GM19463 (cell line): Measurements from ENCODE around the gene MTA2.
"Not testable (repeated sequence)": the region's sequence is repeated elsewhere in the genome, so short reads cannot be mapped to it uniquely, and the experiment has no call there.

Experiments
- ATAC-seq: cut with Tn5 transposase; IDR thresholded peaks from one replicate; pipeline ENCODE4 v1.9.1; 2021; ENCODE audit warnings: mild to moderate bottlenecking, moderate library complexity; ENCODE audit not compliant: unreplicated experiment

MTA2 gene

DNA sequence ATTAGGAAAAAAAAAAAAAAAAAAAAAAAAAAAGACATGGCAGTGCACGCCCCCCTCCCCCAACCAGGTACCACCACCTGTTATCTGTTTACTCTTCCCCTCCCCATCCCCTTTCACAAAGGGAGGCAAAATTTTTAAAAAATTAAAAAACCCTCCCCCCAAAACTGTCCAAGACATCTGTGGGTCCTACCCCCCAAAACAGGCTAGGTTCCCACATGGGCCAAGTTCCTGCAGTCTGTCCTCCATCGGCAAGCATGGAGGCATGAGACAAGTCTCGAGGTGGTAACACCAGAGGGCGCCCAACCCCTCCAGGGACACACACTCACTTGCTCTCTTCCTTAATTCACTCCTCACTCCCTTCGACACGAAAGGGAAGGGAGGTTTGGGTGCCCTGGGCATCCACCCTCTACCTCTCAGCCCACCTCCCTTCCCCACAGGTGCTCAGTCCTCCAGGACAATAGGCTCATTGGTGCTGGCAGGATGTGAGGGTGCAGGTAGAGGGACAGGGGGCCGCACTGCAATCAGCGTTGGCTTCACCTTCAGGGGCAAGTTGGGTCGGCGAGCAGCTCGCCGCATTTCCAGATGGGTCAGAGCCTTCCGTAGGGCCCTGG lies 8.1 kb downstream of the MTA2 start:
- no peak for ATAC-seq

DNA sequence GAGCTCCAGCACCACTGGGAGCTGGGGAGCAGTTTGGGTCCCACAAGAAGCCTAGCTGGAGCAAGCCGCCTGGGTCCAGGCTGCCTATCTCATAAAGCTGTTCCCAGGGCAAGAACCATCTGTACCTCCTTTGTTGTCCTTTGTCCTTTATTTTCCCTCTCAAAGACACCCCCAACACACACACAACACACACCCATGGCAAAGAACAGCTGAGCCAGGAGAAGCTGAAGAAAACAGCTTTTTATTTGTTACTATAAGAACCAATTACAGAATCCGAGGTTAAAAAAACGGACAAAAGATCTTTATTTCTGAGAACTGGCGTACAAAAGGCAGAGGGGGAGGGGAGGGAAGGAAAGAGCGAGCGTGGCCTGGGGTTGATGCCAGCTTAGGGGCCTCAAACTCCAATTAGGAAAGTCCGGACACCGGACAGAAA lies 8.7 kb downstream of the MTA2 start:
- no peak for ATAC-seq

DNA sequence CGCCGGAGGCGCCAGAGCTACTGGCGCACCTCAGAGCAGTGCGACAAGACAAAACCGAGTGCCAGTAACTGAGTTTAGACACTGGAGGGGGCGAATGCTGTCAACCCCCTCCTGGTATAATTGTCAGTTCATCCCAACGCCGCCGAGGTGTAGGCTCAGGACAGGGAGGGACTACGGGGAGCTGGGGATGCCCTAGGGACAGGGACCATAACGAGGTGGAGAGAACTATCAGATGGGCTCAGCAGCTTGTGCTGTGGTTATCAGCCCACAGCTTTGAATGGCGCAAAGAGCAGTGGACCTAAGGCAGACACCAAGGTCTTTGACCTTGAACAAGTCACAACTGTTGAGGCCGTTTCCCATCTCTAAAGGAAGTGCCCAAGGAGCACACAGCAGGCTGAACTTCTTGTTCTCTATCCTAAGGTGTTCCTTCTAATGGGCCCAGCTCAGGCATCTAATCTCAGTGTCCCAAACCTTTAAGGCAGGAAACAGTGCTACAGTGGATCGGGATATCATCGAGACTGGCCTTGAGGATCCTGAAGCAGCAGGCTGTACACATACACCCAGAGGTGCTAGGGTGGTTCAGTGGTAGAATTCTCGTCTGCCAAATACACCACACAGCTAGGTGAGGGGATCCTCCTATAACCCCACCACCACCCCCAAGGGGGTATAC lies 9.4 kb downstream of the MTA2 start:
- no peak for ATAC-seq

DNA sequence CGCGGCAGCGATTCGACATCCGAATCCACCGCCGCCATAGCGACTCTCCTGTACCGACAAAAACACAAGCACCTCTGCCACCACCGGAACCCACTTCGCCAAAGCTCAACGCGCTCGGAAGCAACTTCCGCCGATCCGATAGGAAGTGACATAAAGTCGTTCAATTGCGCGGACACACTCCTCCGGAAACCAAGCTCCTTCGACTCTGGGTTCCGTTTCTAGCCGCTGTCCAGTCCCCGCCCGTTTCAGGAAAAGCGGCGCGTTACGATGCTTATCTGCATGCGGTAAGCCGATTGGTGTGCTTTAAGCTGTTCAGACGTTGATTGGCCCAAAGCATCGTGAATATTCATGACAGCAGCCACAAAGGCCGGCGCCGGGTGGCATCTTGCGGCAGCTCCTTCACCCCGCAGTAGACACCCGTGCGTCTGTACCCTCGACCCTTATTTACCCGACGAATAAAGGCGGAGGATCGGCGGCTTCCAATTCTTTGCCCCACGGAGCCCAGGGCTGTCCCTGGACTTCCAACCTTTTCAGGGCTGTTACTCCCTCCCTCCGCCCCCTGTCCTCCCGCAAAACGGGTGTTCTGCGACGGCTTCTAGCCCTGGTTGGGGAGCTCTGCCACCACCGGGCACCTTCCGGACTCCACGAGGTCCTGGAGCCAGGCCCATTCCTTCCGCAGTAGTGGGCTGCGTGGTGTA lies 10.1 kb downstream of the MTA2 start, which contains the start of gene TUT1:
TUT1 (minus strand) TSS at position 76 of the 698 bp plus-strand sequence; CDS start at position 38, 38 bp downstream.
- peak; percentile 93 for ATAC-seq

DNA sequence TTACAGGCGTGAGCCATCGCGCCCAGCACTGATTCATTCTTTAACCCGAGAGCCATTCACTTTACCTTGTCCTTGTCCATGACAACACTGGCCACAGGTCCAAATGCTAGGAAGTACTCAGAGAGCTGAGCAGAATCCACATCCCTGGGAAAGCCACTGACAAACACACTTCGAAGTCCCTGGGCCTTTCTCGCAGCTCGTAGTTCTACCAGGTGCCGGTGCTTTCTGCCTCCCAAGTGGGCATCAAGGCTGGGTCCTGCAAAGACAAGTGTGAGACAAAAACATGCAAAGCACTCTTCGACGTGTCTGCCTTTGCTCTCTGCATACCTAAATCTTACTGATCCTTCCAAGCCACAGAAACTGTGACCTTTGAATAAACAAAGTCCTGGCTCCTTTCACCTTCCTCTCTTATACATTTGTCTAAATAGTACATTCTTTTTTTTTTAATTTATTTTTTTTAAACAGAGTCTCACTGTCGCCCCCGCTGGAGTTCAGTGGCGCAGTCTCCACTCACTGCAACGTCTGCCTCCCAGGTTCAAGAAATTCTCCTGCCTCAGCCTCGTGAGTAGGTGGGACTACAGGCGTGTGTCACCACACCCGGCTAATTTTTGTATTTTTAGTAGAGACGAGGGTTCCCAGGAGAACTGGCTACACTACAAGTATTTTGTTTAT lies 12.6 kb downstream of the MTA2 start:
- ATAC-seq = no peak

DNA sequence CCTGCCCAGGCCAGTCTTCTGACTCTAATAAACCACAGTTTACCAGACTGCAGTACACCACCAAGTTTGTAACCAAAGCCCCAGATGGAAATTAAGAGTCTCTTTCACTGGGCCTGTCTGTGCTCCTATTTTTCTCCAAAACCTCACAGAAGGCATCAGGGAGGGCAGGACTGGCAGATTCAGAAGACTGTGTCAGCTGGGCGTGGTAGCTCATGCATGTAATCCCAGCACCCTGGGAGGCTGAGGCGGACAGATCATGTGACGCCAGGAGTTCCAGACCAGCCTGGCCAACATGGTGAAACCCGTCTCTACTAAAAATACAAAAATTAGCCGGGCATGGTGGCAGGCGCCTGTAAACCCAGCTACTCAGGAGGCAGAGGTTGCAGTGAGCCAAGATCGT lies 16.3 kb downstream of the MTA2 start:
- not testable (repeated sequence) for ATAC-seq

DNA sequence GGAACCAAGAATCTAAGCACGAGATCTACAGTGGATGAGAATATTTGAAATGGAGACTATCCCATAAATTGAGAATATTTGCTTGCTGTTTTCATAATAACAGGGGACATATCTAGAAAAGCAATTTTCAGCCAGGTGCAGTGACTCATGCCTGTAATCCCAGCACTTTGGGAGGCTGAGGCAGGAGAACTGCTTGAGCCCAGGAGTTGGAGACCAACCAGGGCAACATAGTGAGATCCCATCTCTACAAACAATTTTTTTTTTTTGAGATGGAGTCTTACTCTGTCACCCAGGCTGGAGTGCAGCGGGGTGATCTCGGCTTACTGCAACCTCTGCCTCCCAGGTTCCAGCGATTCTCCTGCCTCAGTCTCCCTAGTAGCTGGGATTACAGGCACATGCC lies 19.9 kb downstream of the MTA2 start:
- not testable (repeated sequence) for ATAC-seq

DNA sequence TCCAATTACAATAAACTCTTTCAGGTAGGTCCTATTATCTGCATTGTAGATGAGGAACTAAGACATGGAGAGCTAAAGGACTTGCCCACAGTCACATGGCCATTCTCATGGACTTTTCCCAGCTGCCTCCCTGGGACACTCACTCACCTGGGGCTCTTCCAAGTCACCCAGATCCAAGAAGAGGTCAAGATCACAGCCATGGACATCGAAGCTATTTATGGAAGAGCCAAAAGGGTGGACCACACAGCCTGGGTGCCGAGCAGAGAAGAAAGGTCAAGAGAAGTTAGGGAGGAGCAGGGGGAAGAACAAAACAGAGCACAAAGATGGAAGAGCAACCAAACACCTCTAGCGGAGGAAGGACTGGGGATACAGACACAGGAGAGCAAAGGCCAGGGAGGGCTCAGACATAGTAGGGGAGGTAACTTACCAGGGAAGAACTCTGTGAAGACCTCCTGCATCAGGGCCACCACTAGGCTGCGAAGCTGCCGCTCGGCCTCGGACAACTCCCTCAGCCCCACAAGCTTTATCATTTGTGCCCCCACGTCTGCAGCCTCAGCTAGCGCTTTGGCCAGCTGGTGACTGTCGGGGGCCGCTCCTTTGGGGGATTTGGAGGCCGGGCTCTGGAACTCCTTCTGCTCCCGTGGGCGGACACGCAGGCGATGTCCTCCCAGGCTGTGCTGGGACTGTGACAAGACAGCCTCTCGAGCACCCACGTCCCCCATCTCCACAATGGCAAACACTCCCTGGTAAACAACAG lies 20.5 kb downstream of the MTA2 start:
- ATAC-seq = no peak

DNA sequence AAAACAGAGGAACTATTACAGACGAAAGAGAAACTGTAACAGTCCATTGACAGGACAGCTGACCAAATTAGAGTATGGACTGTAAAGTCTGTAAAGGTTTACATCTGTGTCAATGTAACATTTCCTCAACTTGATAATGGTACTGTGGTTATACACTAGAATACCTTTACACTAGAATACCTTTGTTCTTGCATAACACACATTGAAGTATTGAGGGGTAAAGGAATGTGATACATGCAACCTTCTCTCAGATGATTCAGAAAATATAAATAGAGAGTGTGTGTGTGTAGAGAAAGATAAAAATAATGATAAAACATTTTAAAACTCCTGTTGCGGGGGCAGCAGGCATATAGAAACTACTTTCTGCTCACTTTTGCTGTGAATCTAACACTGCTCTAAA lies 22.4 kb downstream of the MTA2 start:
- no peak for ATAC-seq

DNA sequence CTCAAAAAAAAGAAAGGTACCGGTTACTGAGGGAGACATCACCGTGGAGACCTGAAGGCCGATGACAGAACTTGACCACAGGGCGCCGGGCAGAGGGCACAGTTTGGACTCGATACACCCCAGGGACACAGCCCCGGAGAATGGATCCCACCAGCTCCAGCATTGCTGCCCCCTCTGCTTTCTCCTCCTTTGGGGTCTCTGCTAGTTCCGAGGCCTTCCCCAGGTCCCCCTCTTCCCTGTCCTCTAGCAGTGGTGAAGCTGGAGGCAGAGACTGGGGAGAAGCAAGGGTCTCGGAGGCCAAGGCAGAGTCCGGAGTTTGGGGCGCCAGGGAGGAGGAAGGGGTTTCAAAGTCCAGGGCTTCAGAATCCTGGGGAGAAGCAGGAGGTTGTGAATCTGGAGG lies 23.1 kb downstream of the MTA2 start:
- no peak for ATAC-seq

DNA sequence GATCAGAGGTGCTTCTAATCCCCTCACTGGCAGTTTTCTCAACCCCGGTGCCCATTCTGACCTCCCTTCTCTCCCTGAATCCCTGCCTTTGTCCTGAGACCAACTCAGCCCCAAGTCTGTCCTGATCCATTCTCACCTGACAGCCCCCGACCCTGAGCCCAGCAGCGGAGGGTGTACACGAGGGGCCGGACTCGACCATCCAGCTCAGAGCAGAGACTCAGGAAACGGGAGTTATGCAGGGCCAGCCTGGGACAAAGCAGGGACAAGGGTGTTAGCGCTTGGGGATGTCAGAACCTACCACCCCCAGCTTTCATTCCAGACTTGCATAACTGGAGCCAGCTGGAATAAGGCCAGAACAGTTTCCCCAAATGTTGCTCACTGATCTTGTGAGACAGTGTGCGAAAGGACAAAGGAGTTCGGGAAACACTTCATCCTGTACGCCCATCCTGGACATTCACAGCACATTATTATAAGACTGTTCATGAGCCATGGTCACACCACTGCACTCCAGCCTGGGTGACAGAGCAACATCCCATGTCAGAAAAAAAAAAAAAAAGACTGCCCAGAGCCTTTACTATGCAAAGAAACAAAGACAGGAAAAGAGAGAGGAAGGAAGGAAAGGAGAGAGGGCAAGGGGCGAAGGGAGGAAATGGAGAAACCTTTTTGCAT lies 24.5 kb downstream of the MTA2 start:
- no peak for ATAC-seq

DNA sequence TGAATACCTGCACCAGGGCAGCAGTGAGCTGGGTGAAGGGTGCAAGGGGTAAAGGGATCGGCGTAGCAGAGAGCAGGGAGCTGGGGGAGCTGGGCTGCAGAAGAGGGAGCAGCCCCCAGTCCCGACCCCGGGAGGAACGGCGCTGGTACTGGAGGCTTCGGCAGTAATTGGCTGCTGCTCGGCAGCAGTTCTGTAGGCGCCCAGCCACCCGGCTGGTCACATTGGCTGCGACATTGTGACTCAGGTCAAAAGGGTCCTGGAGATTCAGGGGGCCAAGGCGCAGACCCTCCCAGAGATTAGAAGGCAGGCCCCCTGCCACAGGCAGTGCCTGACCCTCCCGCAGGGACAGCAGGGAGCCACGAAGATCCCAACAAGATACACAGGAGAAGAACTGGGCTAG lies 25.8 kb downstream of the MTA2 start:
- no peak for ATAC-seq

DNA sequence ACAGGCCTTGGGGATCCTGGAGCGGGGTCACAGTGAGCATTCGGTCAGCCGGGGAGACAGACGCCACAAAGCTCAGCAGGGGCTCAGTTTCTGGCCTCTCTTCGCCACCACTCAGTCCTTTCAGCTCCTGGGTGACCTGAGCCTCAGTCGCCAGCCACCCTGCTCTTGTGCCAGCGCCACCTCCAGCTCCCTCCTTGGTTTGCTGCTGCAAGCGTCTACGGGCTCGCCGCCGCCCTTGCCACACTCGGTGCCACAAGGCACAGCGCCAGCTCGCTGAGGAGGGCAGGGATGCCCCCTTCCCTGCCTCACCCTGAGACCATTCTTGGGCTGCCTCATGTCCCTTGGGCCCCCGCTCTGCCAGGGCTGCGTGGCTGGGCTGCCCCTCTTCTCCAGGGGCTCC lies 26.5 kb downstream of the MTA2 start:
- ATAC-seq = no peak

DNA sequence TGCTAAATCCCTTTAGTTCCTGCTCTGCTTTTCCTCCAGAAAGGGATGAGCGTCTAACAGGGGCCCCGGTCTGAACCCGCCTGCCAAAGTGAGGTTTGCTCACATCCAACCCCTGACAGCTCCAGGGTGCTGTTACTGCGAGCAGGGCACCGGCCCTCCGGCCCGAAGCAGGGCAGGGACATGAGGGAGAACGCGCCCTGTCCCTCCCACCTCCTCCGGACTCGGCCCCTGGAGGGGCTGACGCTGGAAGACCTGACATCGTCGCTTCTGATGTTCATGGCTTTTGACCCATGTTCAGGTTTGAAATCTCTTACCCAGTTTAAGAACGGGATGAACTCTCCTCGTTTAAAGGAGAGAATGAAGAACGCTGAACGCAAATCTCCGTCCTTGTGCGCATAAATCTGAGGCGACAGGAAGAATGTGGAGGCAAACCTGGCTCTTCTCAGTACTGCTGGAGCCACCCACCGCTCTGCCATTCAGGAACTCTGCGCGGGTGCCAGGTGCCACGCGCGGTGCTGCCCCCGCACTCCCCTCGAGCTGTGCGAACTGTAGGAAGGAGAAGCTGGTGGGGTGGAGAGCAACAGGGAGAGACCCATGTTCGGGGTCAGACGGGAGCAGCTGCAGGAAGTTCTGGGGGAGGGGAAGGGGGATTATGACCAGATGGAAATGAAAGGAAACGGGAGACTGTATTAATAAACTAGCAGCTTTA lies 27.1 kb downstream of the MTA2 start:
- peak; percentile 13 for ATAC-seq

DNA sequence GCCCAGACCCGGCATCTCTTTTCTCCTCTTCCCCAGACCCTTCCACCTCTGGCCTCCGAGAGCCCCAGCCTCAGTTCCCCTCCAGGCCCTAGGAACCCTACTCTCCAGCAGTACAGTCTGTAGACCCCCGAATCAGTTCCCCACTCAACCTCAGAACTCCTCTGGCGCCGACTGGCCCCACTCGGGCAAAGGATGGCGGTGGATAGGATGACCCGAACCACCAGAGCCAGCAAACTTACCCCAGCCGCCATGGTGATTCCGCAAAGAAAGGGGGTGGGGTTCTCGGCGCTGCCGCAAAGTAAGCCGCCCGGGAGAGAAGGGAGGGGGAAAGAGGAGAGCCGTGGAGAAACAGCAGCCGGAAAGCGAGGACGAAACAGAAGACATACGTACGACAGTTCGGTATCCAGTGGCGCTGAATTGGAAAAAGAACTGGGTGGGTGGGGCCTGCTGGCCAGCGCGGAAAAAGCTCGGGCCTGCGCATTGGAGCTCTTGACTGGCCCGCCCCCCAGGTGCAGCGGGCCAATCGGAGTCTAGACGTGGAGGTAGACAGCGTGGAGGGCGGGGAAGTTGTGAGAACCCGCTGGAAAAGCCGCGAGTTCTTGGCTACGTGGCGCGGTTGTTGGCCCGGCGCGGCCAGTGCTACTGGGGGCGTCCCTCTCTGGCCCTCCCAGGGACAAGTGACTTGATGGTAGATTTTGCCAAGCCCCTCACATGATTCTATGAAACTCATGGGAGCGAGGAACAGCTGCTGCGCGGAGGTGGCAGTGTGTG lies 27.9 kb downstream of the MTA2 start, which contains the start of gene EEF1G:
EEF1G (minus strand) TSS at position 300 of the 771 bp plus-strand sequence; CDS start at position 251, 49 bp downstream.
- peak; percentile 89 for ATAC-seq

DNA sequence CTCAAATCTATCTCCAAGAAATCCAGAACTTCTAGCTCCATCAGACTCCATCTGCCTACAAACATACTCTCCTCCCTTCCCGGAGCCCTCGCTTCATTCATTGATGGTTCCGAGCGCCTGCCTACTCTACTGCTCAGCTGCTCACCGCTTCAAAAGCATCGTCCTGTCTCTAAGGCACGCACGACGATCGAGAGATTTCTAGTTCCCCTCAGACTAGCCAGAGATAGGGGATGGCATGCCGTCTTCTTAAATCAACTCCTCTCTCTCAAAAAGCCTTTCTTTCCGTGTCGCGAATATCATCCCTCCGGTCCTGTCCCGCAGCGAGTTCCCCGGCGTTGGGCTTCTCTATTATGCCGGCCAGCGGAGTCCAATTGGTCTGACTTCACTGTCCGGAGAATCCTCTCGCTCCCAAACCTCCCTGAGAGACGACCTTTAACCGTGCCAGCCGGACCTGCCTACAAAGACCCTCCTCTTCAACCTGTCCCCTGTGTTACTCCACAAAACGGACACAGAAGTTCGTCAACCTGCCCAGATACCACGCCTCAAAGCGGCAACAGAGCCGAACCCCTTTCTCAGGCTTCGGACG lies 28.6 kb downstream of the MTA2 start:
- no peak for ATAC-seq

DNA sequence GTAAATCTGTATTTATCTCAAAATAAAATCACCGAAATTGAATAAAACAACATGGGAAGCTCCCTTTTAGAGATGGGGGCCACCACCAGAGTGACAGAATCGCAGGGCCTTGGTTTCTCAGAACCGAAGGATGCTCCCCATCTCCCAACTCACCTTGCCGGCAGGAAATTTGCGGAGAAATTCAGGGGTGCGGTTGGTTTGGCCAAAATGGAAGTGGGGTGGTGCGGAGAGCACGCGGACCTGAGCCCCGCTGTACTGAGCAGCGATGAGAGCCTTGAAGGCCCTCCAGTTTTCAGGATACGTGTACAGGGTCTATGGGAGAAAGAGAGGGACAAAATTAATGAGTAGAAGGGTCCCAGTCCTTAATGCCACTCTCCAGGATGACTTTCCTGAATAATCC lies 29.2 kb downstream of the MTA2 start:
- ATAC-seq = no peak

DNA sequence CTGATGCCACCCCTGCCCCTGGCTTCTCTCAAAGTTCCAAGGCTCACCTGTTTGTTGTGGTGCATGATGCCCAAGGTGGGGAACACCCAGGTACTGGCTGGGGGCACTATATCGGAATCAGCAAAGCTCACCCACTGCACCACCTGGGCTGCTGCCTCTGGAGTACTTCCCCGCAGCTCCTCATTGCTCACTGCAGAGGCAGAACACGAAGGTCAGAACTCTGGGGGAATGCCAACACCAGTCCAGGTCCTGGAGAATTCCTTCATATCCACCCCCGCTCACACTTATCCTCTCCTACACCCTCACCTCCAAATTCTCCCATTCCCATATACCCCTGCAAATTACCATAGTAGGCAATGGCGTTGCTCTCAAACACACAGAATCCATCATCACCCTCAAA lies 30.2 kb downstream of the MTA2 start:
- not testable (repeated sequence) for ATAC-seq
